ENCODE measurements around the gene RPL18. TPM values are rescaled to one million over a fixed set of nuclear protein-coding genes. Genes with fewer than 3 reads are reported as not detected.
A peak's percentile ranks its signal among the peaks of the same experiment; 100 is the strongest.

RPL18 gene
- total and polyA plus RNA-seq, 9 of the 15 experiments (the other 6 are each of a cell fraction or from before 2014, with no cell fraction given) = 312 to 2,635 (median 1,653) TPM

DNA sequence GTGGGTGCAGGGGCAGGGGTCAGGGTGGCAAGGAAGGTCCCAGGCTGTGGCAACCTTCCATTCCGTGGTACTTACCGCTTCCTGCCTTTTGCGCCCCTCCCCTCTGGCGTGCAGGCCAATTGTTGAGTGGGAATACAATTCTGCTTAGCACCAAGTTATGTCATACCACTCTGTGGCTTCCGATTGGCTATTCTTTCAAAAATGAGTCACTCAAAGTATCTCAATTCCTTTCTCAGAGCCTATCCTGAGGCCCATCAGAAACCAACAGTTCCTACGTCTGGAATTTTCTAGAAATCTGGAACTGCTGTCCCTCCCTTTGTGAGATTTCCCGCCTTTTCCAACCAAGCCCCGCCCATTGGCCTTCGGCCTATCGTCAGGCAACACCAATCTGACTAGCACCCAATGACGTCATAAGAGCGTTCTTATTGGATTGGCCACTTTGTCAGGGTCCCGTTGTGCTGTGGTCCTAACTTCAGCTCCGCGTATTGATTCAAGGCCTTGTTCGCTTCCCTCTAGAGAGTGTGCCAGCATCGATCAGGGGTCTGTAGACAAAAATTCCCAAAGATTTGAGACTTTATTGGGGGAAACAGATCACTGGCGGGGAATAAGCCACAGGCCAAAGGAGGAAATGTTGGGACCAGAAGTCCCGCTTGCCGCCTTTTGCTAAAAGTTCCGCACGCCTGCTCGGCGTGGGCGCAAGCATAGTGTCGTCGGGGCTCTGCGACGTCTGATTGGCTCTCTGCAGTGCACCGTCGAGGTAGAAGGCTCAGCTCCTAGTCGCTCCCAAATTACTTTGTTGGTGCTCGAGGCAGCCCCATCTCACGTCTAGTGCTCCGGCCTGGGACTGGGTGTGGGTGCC lies 42.1 kb upstream of the RPL18 start (continued):
- TF ChIP-seq, protein P1, sequence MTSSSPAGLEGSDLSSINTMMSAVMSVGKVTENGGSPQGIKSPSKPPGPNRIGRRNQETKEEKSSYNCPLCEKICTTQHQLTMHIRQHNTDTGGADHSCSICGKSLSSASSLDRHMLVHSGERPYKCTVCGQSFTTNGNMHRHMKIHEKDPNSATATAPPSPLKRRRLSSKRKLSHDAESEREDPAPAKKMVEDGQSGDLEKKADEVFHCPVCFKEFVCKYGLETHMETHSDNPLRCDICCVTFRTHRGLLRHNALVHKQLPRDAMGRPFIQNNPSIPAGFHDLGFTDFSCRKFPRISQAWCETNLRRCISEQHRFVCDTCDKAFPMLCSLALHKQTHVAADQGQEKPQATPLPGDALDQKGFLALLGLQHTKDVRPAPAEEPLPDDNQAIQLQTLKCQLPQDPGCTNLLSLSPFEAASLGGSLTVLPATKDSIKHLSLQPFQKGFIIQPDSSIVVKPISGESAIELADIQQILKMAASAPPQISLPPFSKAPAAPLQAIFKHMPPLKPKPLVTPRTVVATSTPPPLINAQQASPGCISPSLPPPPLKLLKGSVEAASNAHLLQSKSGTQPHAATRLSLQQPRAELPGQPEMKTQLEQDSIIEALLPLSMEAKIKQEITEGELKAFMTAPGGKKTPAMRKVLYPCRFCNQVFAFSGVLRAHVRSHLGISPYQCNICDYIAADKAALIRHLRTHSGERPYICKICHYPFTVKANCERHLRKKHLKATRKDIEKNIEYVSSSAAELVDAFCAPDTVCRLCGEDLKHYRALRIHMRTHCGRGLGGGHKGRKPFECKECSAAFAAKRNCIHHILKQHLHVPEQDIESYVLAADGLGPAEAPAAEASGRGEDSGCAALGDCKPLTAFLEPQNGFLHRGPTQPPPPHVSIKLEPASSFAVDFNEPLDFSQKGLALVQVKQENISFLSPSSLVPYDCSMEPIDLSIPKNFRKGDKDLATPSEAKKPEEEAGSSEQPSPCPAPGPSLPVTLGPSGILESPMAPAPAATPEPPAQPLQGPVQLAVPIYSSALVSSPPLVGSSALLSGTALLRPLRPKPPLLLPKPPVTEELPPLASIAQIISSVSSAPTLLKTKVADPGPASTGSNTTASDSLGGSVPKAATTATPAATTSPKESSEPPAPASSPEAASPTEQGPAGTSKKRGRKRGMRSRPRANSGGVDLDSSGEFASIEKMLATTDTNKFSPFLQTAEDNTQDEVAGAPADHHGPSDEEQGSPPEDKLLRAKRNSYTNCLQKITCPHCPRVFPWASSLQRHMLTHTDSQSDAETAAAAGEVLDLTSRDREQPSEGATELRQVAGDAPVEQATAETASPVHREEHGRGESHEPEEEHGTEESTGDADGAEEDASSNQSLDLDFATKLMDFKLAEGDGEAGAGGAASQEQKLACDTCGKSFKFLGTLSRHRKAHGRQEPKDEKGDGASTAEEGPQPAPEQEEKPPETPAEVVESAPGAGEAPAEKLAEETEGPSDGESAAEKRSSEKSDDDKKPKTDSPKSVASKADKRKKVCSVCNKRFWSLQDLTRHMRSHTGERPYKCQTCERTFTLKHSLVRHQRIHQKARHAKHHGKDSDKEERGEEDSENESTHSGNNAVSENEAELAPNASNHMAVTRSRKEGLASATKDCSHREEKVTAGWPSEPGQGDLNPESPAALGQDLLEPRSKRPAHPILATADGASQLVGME (CRISPR knock-in tag; IDR thresholded peaks at IDR 0.05) = no peak
- TF ChIP-seq NCOA6 (IDR thresholded peaks at IDR 0.05) (no peak), ZBED1 (IDR thresholded peaks at IDR 0.05) (no peak), IRF2 (CRISPR knock-in tag; IDR thresholded peaks at IDR 0.05) (no peak), COPS2 (conservative IDR thresholded peaks at IDR 0.05) (no peak), PYGO2 (tag; IDR thresholded peaks at IDR 0.05) (no peak), NEUROD1 (IDR thresholded peaks at IDR 0.05; ENCODE audit: borderline replicate concordance, low read depth, low read length, partially characterized antibody) (no peak), ZNF764 (CRISPR knock-in tag; IDR thresholded peaks at IDR 0.05; ENCODE audit: low read depth) (no peak), MTA3 (IDR thresholded peaks at IDR 0.05; ENCODE audit: borderline replicate concordance) (no peak), KLF16 (IDR thresholded peaks at IDR 0.05) (no peak)
- TF ChIP-seq, protein P2, sequence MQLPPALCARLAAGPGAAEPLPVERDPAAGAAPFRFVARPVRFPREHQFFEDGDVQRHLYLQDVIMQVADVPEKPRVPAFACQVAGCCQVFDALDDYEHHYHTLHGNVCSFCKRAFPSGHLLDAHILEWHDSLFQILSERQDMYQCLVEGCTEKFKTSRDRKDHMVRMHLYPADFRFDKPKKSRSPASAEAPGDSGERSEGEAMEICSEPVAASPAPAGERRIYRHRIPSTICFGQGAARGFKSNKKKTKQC (CRISPR knock-in tag; IDR thresholded peaks at IDR 0.05) = no peak
- TF ChIP-seq, protein P3, sequence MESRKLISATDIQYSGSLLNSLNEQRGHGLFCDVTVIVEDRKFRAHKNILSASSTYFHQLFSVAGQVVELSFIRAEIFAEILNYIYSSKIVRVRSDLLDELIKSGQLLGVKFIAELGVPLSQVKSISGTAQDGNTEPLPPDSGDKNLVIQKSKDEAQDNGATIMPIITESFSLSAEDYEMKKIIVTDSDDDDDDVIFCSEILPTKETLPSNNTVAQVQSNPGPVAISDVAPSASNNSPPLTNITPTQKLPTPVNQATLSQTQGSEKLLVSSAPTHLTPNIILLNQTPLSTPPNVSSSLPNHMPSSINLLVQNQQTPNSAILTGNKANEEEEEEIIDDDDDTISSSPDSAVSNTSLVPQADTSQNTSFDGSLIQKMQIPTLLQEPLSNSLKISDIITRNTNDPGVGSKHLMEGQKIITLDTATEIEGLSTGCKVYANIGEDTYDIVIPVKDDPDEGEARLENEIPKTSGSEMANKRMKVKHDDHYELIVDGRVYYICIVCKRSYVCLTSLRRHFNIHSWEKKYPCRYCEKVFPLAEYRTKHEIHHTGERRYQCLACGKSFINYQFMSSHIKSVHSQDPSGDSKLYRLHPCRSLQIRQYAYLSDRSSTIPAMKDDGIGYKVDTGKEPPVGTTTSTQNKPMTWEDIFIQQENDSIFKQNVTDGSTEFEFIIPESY (CRISPR knock-in tag; IDR thresholded peaks at IDR 0.05) = peak; percentile 92
- TF ChIP-seq, protein P4, sequence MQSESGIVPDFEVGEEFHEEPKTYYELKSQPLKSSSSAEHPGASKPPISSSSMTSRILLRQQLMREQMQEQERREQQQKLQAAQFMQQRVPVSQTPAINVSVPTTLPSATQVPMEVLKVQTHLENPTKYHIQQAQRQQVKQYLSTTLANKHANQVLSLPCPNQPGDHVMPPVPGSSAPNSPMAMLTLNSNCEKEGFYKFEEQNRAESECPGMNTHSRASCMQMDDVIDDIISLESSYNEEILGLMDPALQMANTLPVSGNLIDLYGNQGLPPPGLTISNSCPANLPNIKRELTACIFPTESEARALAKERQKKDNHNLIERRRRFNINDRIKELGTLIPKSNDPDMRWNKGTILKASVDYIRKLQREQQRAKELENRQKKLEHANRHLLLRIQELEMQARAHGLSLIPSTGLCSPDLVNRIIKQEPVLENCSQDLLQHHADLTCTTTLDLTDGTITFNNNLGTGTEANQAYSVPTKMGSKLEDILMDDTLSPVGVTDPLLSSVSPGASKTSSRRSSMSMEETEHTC (IDR thresholded peaks at IDR 0.05) = no peak
- TF ChIP-seq, protein P5, sequence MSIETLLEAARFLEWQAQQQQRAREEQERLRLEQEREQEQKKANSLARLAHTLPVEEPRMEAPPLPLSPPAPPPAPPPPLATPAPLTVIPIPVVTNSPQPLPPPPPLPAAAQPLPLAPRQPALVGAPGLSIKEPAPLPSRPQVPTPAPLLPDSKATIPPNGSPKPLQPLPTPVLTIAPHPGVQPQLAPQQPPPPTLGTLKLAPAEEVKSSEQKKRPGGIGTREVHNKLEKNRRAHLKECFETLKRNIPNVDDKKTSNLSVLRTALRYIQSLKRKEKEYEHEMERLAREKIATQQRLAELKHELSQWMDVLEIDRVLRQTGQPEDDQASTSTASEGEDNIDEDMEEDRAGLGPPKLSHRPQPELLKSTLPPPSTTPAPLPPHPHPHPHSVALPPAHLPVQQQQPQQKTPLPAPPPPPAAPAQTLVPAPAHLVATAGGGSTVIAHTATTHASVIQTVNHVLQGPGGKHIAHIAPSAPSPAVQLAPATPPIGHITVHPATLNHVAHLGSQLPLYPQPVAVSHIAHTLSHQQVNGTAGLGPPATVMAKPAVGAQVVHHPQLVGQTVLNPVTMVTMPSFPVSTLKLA (conservative IDR thresholded peaks at IDR 0.05) = no peak

Data from K562 (cell line).